A549 (cell line): Measurements from ENCODE around the gene GGCX. TPM values are rescaled to one million over a fixed set of nuclear protein-coding genes. Genes with fewer than 3 reads are reported as not detected.

ENCODE experiments used
- ATAC-seq, 2 experiments: fragments of 200-7000 bp in 1 of 2; fragments of >200 bp in 1 of 2; cut with Nextera tagmentation in 1 of 2; cut with Tn5 transposase in 1 of 2; 3 replicates each; pipeline versions ENCODE4 v1.8.0 to v1.9.1; 2018 to 2020; ENCODE audit warnings: mild to moderate bottlenecking in 1 of 2, moderate library complexity in 1 of 2
- CTCF ChIA-PET: fragments of 300-600 bp; sonication (Branson Sonifier 250); formaldehyde crosslinking; extraction: SDS; loops from one replicate; lab custom pipeline; 2021; ENCODE audit warnings: antibody characterized with exemption, inconsistent platforms; lab: Yijun Ruan, JAX
- POLR2A ChIA-PET: fragments of 350-600 bp; formaldehyde crosslinking; extraction: SDS; loops from one replicate; lab custom pipeline; 2021; ENCODE audit warnings: antibody characterized with exemption, inconsistent platforms; lab: Yijun Ruan, JAX
- DNase-seq, 2 experiments: peaks; one replicate each; pipeline versions ENCODE4 v3.0.0 to v3.0.0-alpha.2; 2011 to 2016; ENCODE audit warnings: low read depth in 1 of 2, low spot score in 1 of 2
- FAIRE-seq: peaks from 2 replicates; lab custom pipeline; 2011; peaks lifted over from hg19 to GRCh38; lab: Jason Lieb, UNC
- H3K27ac ChIP-seq, 2 experiments: fragments of >200 bp; sonication (Bioruptor Twin); formaldehyde crosslinking; 3 replicates each; pipeline ENCODE4 v1.5.1; 2016 to 2017
- H3K4me1 ChIP-seq: fragments of >200 bp; sonication (Bioruptor Twin); formaldehyde crosslinking; 3 replicates; pipeline ENCODE4 v1.6.1; 2016
- H3K4me2 ChIP-seq: fragments of >200 bp; sonication (Bioruptor Twin); formaldehyde crosslinking; 3 replicates; pipeline ENCODE4 v1.6.1; 2016
- H3K4me3 ChIP-seq: fragments of >200 bp; sonication (Bioruptor Twin); formaldehyde crosslinking; 3 replicates; pipeline ENCODE4 v1.5.1; 2016
- H3K9me3 ChIP-seq: fragments of >200 bp; sonication (Bioruptor Twin); formaldehyde crosslinking; 3 replicates; pipeline ENCODE4 v1.6.1; 2016
- ATOH8 ChIP-seq: fragments of 250-450 bp; sonication (Bioruptor Pico); IDR thresholded peaks from 2 replicates; pipeline ENCODE4 v1.5.0; 2020; ENCODE audit warnings: low read depth, mild to moderate bottlenecking, moderate library complexity
- BCL3 ChIP-seq: fragments of >200 bp; sonication (Bioruptor Twin); formaldehyde crosslinking; IDR thresholded peaks from 3 replicates; pipeline ENCODE4 v1.6.1; 2016
- CBX8 ChIP-seq: fragments of 200-600 bp; sonication (generic); IDR thresholded peaks from 2 replicates; pipeline ENCODE4 v1.6.1; 2016
- CEBPB ChIP-seq, 2 experiments: fragments of >200 bp in 1 of 2; sonication (Bioruptor Twin) in 1 of 2; formaldehyde crosslinking in 1 of 2; IDR thresholded peaks; 2 replicates each; pipeline ENCODE4 v1.6.1; 2012 to 2016
- CHD2 ChIP-seq: fragments of 150-350 bp; IDR thresholded peaks from 2 replicates; pipeline ENCODE4 v1.6.1; 2014; ENCODE audit warnings: low read length; ENCODE audit not compliant: partially characterized antibody
- E2F6 ChIP-seq: IDR thresholded peaks from 2 replicates; pipeline ENCODE4 v1.6.1; 2012; ENCODE audit warnings: low read depth, borderline replicate concordance
- EHMT2 ChIP-seq: fragments of 200-600 bp; sonication (generic); IDR thresholded peaks from 2 replicates; pipeline ENCODE4 v1.6.1; 2016; ENCODE audit warnings: antibody characterized with exemption, low read depth, mild to moderate bottlenecking, moderate library complexity
- ELK1 ChIP-seq: fragments of 150-350 bp; IDR thresholded peaks from 2 replicates; pipeline ENCODE4 v1.6.1; 2014; ENCODE audit warnings: low read depth, mild to moderate bottlenecking, low read length
- EP300 ChIP-seq, 2 experiments: fragments of >200 bp; sonication (Bioruptor Twin); formaldehyde crosslinking; IDR thresholded peaks; 2 replicates in 1 of 2; 3 replicates in 1 of 2; pipeline ENCODE4 v1.6.1; 2016 to 2017
- ESRRA ChIP-seq: fragments of 150-350 bp; IDR thresholded peaks from 2 replicates; pipeline ENCODE4 v1.6.1; 2014; ENCODE audit warnings: mild to moderate bottlenecking, low read length, borderline replicate concordance
- FOSL2 ChIP-seq, 2 experiments: fragments of 450-650 bp in 1 of 2; fragments of >200 bp in 1 of 2; sonication (Bioruptor Twin) in 1 of 2; formaldehyde crosslinking; IDR thresholded peaks; 2 replicates each; pipeline versions ENCODE4 v1.5.0 to v1.6.1; 2016 to 2020; ENCODE audit warnings: mild to moderate bottlenecking in 1 of 2, moderate library complexity in 1 of 2
- FOXS1 ChIP-seq: fragments of 250-450 bp; sonication (Bioruptor Pico); IDR thresholded peaks from 2 replicates; pipeline ENCODE4 v1.5.0; 2020; ENCODE audit warnings: mild to moderate bottlenecking, moderate library complexity
- GATA3 ChIP-seq: IDR thresholded peaks from 2 replicates; pipeline ENCODE4 v1.6.1; 2012; ENCODE audit warnings: borderline replicate concordance
- HDAC2 ChIP-seq: fragments of 200-600 bp; sonication (generic); IDR thresholded peaks from 2 replicates; pipeline ENCODE4 v1.6.1; 2016
- HES2 ChIP-seq: fragments of >200 bp; sonication (Bioruptor Twin); formaldehyde crosslinking; IDR thresholded peaks from 2 replicates; pipeline ENCODE4 v1.6.1; 2016
- HEYL ChIP-seq: fragments of 250-450 bp; sonication (Bioruptor Pico); IDR thresholded peaks from 2 replicates; pipeline ENCODE4 v1.8.0; 2021; ENCODE audit warnings: mild to moderate bottlenecking, moderate library complexity
- HOXA7 ChIP-seq: fragments of 250-450 bp; sonication (Bioruptor Pico); IDR thresholded peaks from 2 replicates; pipeline ENCODE4 v1.5.0; 2020; ENCODE audit warnings: mild to moderate bottlenecking, moderate library complexity
- HOXB13 ChIP-seq: fragments of 250-450 bp; sonication (Bioruptor Pico); IDR thresholded peaks from 2 replicates; pipeline ENCODE4 v1.5.0; 2020; ENCODE audit warnings: low read depth, mild to moderate bottlenecking, moderate library complexity
- HOXB5 ChIP-seq: fragments of 250-450 bp; sonication (Bioruptor Pico); IDR thresholded peaks from 2 replicates; pipeline ENCODE4 v1.5.0; 2020; ENCODE audit warnings: mild to moderate bottlenecking, moderate library complexity
- JUN ChIP-seq, 2 experiments: fragments of >200 bp; sonication (Bioruptor Twin); formaldehyde crosslinking; IDR thresholded peaks; 2 replicates in 1 of 2; 3 replicates in 1 of 2; pipeline ENCODE4 v1.6.1; 2016 to 2017
- JUNB ChIP-seq: fragments of >200 bp; sonication (Bioruptor Twin); formaldehyde crosslinking; IDR thresholded peaks from 2 replicates; pipeline ENCODE4 v1.6.1; 2016
- KDM1A ChIP-seq: fragments of 200-600 bp; sonication (generic); IDR thresholded peaks from 2 replicates; pipeline ENCODE4 v1.6.1; 2016; ENCODE audit warnings: low read depth, mild to moderate bottlenecking
- MAFK ChIP-seq: fragments of 450-650 bp; IDR thresholded peaks from 2 replicates; pipeline ENCODE4 v1.6.1; 2014; ENCODE audit not compliant: partially characterized antibody
- MAX ChIP-seq: IDR thresholded peaks from 2 replicates; pipeline ENCODE4 v1.6.1; 2012
- MAZ ChIP-seq: fragments of 150-350 bp; IDR thresholded peaks from 2 replicates; pipeline ENCODE4 v1.6.1; 2014; ENCODE audit warnings: antibody characterized with exemption, low read depth, low read length, borderline replicate concordance
- NR3C1 ChIP-seq: fragments of >200 bp; sonication (Bioruptor Twin); formaldehyde crosslinking; IDR thresholded peaks from 3 replicates; pipeline ENCODE4 v1.6.1; 2017
- POLR2AphosphoS2 ChIP-seq: conservative IDR thresholded peaks from 2 replicates; pipeline ENCODE4 v1.6.1; 2012; ENCODE audit warnings: low read length, improper control_type of control experiment, inconsistent platforms
- RARB ChIP-seq: fragments of 250-450 bp; sonication (Bioruptor Pico); IDR thresholded peaks from 2 replicates; pipeline ENCODE4 v1.8.0; 2021; ENCODE audit warnings: mild to moderate bottlenecking, moderate library complexity
- RCOR1 ChIP-seq: fragments of 150-350 bp; IDR thresholded peaks from 2 replicates; pipeline ENCODE4 v1.6.1; 2014; ENCODE audit warnings: antibody characterized with exemption, low read length, low read depth
- RFX5 ChIP-seq: fragments of 450-650 bp; IDR thresholded peaks from 2 replicates; pipeline ENCODE4 v1.7.1; 2014; ENCODE audit warnings: antibody characterized with exemption, mild to moderate bottlenecking, moderate library complexity
- SMC3 ChIP-seq: fragments of >200 bp; sonication (Bioruptor Twin); formaldehyde crosslinking; IDR thresholded peaks from 3 replicates; pipeline ENCODE4 v1.6.1; 2018; ENCODE audit warnings: inconsistent platforms
- TFCP2L1 ChIP-seq: fragments of 250-450 bp; sonication (Bioruptor Pico); IDR thresholded peaks from 2 replicates; pipeline ENCODE4 v1.5.0; 2021; ENCODE audit warnings: mild to moderate bottlenecking
- TP53 ChIP-seq: fragments of 250-450 bp; sonication (Bioruptor Pico); IDR thresholded peaks from 2 replicates; pipeline ENCODE4 v1.5.0; 2021; ENCODE audit warnings: mild to moderate bottlenecking, moderate library complexity
- ZC3H11A ChIP-seq: fragments of 450-650 bp; IDR thresholded peaks from 2 replicates; pipeline ENCODE4 v1.6.1; 2014; ENCODE audit warnings: antibody characterized with exemption, mild to moderate bottlenecking
- ZFP36 ChIP-seq: fragments of 450-650 bp; IDR thresholded peaks from 2 replicates; pipeline ENCODE4 v1.6.1; 2014; ENCODE audit warnings: borderline replicate concordance; ENCODE audit not compliant: partially characterized antibody
- ZSCAN20 ChIP-seq: fragments of 250-450 bp; sonication (Bioruptor Pico); IDR thresholded peaks from 2 replicates; pipeline ENCODE4 v1.8.0; 2022; ENCODE audit warnings: mild to moderate bottlenecking, moderate library complexity
- WGBS: methylation state at CpG from one replicate; pipeline ENCODE4 v1.1.6; 2017; ENCODE audit errors: missing lambda C conversion rate; 5-methylcytosine and 5-hydroxymethylcytosine counted together
- polyA minus RNA-seq: library from RNA; depleted of rRNA, polyadenylated mRNA; stranded (reverse); fragments of >200 nt; gene quantifications from 2 replicates; pipeline ENCODE4 v1.2.3, GENCODE V29; 2011; rRNA and poly(A)+ RNA removed
- polyA plus RNA-seq, 4 experiments: library from polyadenylated mRNA; depleted of rRNA in 3 of 4; stranded (reverse); fragments of >200 nt; fragmentation: RNase III in 1 of 4; extraction: RNeasy Plus Mini Kit Qiagen cat#74134 plus additional on column Dnase treatment in 1 of 4; gene quantifications; 2 replicates in 3 of 4; 3 replicates in 1 of 4; pipeline ENCODE4 v1.2.3, GENCODE V29; 2011 to 2017

The GGCX gene
- polyA plus RNA-seq (2011; rRNA removed): 39.0 and 49.6 TPM in 2 replicates
- polyA plus RNA-seq (2012; cell fraction: cytosol; rRNA removed): 49.1 and 53.4 TPM in 2 replicates
- 69.5 and 77.4 TPM in 2 replicates for polyA plus RNA-seq (2012; cell fraction: nucleus; rRNA removed)
- 48.7 to 58.5 TPM (median 55.1 TPM) in 3 replicates for polyA plus RNA-seq (2017; fragmentation: RNase III; extraction: RNeasy Plus Mini Kit Qiagen cat#74134 plus additional on column Dnase treatment)
- 99.1 and 106 TPM in 2 replicates for polyA minus RNA-seq

- FAIRE-seq: no peak
- POLR2A ChIA-PET: interaction anchor here (0.6 to 2.0 kb wide), 17 partner anchors 8 to 603 kb away, joined by 3 to 21 read pairs (median 3); partner anchors contain the start of genes MAT2A, RNF181, SH2D6 and TMEM150A
- peak; percentile 89 to 97 for DNase-seq
- peak; percentile 96 to 98 for ATAC-seq
- Histone ChIP-seq H3K9me3 (no peaks in the 10 kb centered on the region), H3K4me1 (peaks cover 13% of the 10 kb centered on the region), H3K27ac (peak within 1 kb of the TSS; percentile 90), H3K4me2 (peak within 1 kb of the TSS; percentile 97), H3K4me3 (peak within 1 kb of the TSS; percentile 91)
- 5% methylated on average over 44 of the region's 64 CpGs for WGBS
- CTCF ChIA-PET: interaction anchor here (0.5 to 35.5 kb wide), 15 partner anchors 11 to 555 kb away, joined by 3 to 1185 read pairs (median 3); partner anchors contain the start of genes CAPG, SH2D6, TMEM150A and VAMP5
- TF ChIP-seq ZC3H11A (no peak), CHD2 (no peak), CEBPB (IDR thresholded peaks at IDR 0.05) (no peak), HOXA7 (no peak), MAZ (no peak), EHMT2 (no peak), HEYL (no peak), FOSL2 (IDR thresholded peaks at IDR 0.05) (no peak), FOSL2 (CRISPR knock-in tag; IDR thresholded peaks at IDR 0.05) (peak; percentile 29; the same call in 1 of the 2 replicates), GATA3 (peak; percentile 48), TP53 (no peak), TFCP2L1 (no peak), ZFP36 (no peak), RARB (CRISPR knock-in tag) (no peak), HES2 (no peak), E2F6 (no peak; the same call in 1 of the 2 replicates), SMC3 (peak; percentile 39; the same call in 2 of the 3 replicates), ZSCAN20 (CRISPR knock-in tag) (no peak), RCOR1 (no peak), MAFK (no peak), CBX8 (no peak), EP300 (IDR thresholded peaks at IDR 0.05) (no peak), ELK1 (no peak), ATOH8 (CRISPR knock-in tag) (no peak), HOXB5 (CRISPR knock-in tag) (no peak), HDAC2 (no peak), ESRRA (no peak), KDM1A (no peak), JUN (IDR thresholded peaks at IDR 0.05) (peak; percentile 86 to 98; a peak in 4 of 5 replicates), RFX5 (0 out of 2 replicates have a peak, but pooled peaks have one; percentile 29), BCL3 (peak; percentile 91; the same call in 2 of the 3 replicates), JUNB (no peak), FOXS1 (no peak), POLR2AphosphoS2 (no peak), NR3C1 (no peak), HOXB13 (CRISPR knock-in tag) (no peak), MAX (peak; percentile 64)
Observed at GRCh38 chr2:85561280-85562212, at the start of gene GGCX. TSS of gene GGCX (minus strand) at chr2:85561493. CDS start at chr2:85561428, 65 bp downstream.
